Testis (tissue), 2 donors: ENCODE measurements around the gene SLIT3.

ENCODE experiments used
- POLR2A ChIP-seq: fragments of 450-650 bp; IDR thresholded peaks from one replicate; pipeline ENCODE4 v1.6.1; 2017; ENCODE audit warnings: antibody characterized with exemption, mild to moderate bottlenecking, moderate library complexity
- TF ChIP-seq, protein P1 (sequence below), 3 experiments: fragments of 450-650 bp in 2 of 3; fragments of 200-600 bp in 1 of 3; sonication (generic) in 1 of 3; IDR thresholded peaks; one replicate each; pipeline ENCODE4 v1.5.1; 2016 to 2019; ENCODE audit warnings: antibody characterized with exemption in 3 of 3, mild to moderate bottlenecking in 2 of 3, moderate library complexity in 1 of 3

- TF ChIP-seq, protein P1, sequence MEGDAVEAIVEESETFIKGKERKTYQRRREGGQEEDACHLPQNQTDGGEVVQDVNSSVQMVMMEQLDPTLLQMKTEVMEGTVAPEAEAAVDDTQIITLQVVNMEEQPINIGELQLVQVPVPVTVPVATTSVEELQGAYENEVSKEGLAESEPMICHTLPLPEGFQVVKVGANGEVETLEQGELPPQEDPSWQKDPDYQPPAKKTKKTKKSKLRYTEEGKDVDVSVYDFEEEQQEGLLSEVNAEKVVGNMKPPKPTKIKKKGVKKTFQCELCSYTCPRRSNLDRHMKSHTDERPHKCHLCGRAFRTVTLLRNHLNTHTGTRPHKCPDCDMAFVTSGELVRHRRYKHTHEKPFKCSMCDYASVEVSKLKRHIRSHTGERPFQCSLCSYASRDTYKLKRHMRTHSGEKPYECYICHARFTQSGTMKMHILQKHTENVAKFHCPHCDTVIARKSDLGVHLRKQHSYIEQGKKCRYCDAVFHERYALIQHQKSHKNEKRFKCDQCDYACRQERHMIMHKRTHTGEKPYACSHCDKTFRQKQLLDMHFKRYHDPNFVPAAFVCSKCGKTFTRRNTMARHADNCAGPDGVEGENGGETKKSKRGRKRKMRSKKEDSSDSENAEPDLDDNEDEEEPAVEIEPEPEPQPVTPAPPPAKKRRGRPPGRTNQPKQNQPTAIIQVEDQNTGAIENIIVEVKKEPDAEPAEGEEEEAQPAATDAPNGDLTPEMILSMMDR (IDR thresholded peaks at IDR 0.05), result no peak
- no peak for TF ChIP-seq POLR2A
Measured at GRCh38 chr5:168898247-168898911, 402.6 kb downstream of the SLIT3 start.
